CD14-positive monocyte (primary cell): Measurements from ENCODE around the gene KCNMA1. TPM values are rescaled to one million over a fixed set of nuclear protein-coding genes. Genes with fewer than 3 reads are reported as not detected.

ENCODE experiments used
- DNase-seq, 3 donors: peaks; one replicate each; pipeline ENCODE4 v3.0.0-alpha.2; 2011 to 2022
- H2AFZ ChIP-seq: 2 replicates; pipeline ENCODE4 v1.6.0; 2012; ENCODE audit warnings: mild to moderate bottlenecking, low read depth, low read length, inconsistent platforms; ENCODE audit not compliant: insufficient read depth, poor library complexity, severe bottlenecking
- H3K27ac ChIP-seq, 2 donors: 1 replicate in 1 of 2; 2 replicates in 1 of 2; pipeline ENCODE4 v1.5.1; 2012 to 2013; ENCODE audit warnings: low read length in 2 of 2, control low read depth in 1 of 2, inconsistent platforms in 1 of 2, low read depth in 1 of 2, mild to moderate bottlenecking in 1 of 2
- H3K27me3 ChIP-seq, 2 donors: one replicate each; pipeline versions ENCODE4 v1.6.0 to v1.6.1; 2011 to 2013; ENCODE audit warnings: low read length in 2 of 2; ENCODE audit not compliant: control insufficient read depth in 2 of 2, insufficient read depth in 2 of 2
- H3K36me3 ChIP-seq, 2 donors: replicated peaks in 1 of 2; 1 replicate in 1 of 2; 2 replicates in 1 of 2; pipeline versions ENCODE4 v1.5.1 to v1.6.1; 2012 to 2013; ENCODE audit warnings: low read length in 2 of 2, control low read depth in 1 of 2, inconsistent platforms in 1 of 2, mild to moderate bottlenecking in 1 of 2; ENCODE audit not compliant: insufficient read depth in 2 of 2, control insufficient read depth in 1 of 2
- H3K4me1 ChIP-seq, 2 donors: 1 replicate in 1 of 2; 2 replicates in 1 of 2; pipeline versions ENCODE4 v1.5.1 to v1.6.1; 2012 to 2013; ENCODE audit warnings: low read length in 2 of 2, control low read depth in 1 of 2, inconsistent platforms in 1 of 2, mild to moderate bottlenecking in 1 of 2, moderate library complexity in 1 of 2; ENCODE audit not compliant: insufficient read depth in 2 of 2, control insufficient read depth in 1 of 2
- H3K4me2 ChIP-seq: replicated peaks from 2 replicates; pipeline ENCODE3; 2012; ENCODE audit warnings: low read length, moderate library complexity, mild to moderate bottlenecking; ENCODE audit not compliant: poor library complexity, severe bottlenecking; ENCODE audit errors: extremely low read depth
- H3K4me3 ChIP-seq, 3 experiments: fragments of 200-600 bp in 1 of 3; sonication (generic) in 1 of 3; replicated peaks in 1 of 3; 1 replicate in 2 of 3; 2 replicates in 1 of 3; pipeline ENCODE4 v1.5.1; 2011 to 2013; ENCODE audit warnings: low read length in 3 of 3, mild to moderate bottlenecking in 3 of 3, control low read depth in 2 of 3, low read depth in 2 of 3, inconsistent platforms in 1 of 3, moderate library complexity in 1 of 3
- H3K79me2 ChIP-seq: 2 replicates; pipeline ENCODE4 v1.6.0; 2012; ENCODE audit warnings: mild to moderate bottlenecking, control low read depth, inconsistent platforms, low read length, moderate library complexity; ENCODE audit not compliant: insufficient read depth
- H3K9ac ChIP-seq: 2 replicates; pipeline ENCODE4 v1.6.0; 2017; ENCODE audit warnings: low read length, mild to moderate bottlenecking; ENCODE audit not compliant: insufficient read depth, poor library complexity, severe bottlenecking
- H3K9me3 ChIP-seq, 2 donors: replicated peaks in 1 of 2; 1 replicate in 1 of 2; 2 replicates in 1 of 2; pipeline versions ENCODE4 v1.5.1 to v1.6.1; 2012 to 2013; ENCODE audit warnings: low read length in 2 of 2, control low read depth in 1 of 2; ENCODE audit not compliant: control insufficient read depth in 1 of 2, insufficient read depth in 1 of 2
- H4K20me1 ChIP-seq: 2 replicates; pipeline ENCODE4 v1.6.0; 2012; ENCODE audit warnings: mild to moderate bottlenecking, low read length, control low read depth, moderate library complexity; ENCODE audit not compliant: insufficient read depth
- H3K27ac Mint-ChIP-seq, 7 donors: one replicate each; pipeline ENCODE4 v1.8.0; 2020; ENCODE audit warnings: mild to moderate bottlenecking in 7 of 7, mixed read lengths in 7 of 7, moderate library complexity in 6 of 7, inconsistent platforms in 2 of 7
- H3K27me3 Mint-ChIP-seq, 3 donors: one replicate each; pipeline ENCODE4 v1.8.0; 2021 to 2022; ENCODE audit warnings: low read depth in 3 of 3, mild to moderate bottlenecking in 3 of 3, mixed read lengths in 3 of 3, moderate library complexity in 3 of 3, inconsistent platforms in 1 of 3
- H3K36me3 Mint-ChIP-seq, 2 donors: one replicate each; pipeline ENCODE4 v1.8.0; 2020; ENCODE audit warnings: mixed read lengths in 2 of 2, inconsistent platforms in 1 of 2, mild to moderate bottlenecking in 1 of 2
- H3K4me1 Mint-ChIP-seq: one replicate; pipeline ENCODE4 v1.8.0; 2020; ENCODE audit warnings: mild to moderate bottlenecking, mixed read lengths
- H3K4me3 Mint-ChIP-seq, 2 donors: one replicate each; pipeline ENCODE4 v1.8.0; 2020; ENCODE audit warnings: mild to moderate bottlenecking in 2 of 2, mixed read lengths in 2 of 2, moderate library complexity in 1 of 2
- H3K9me3 Mint-ChIP-seq, 7 donors: one replicate each; pipeline ENCODE4 v1.8.0; 2020 to 2022; ENCODE audit warnings: mixed read lengths in 7 of 7, mild to moderate bottlenecking in 6 of 7, moderate library complexity in 6 of 7, inconsistent platforms in 2 of 7
- CTCF ChIP-seq: fragments of 200-600 bp; IDR thresholded peaks from one replicate; pipeline ENCODE4 v1.8.0; 2022; ENCODE audit warnings: antibody characterized with exemption, mild to moderate bottlenecking
- WGBS: methylation state at CpG from one replicate; pipeline ENCODE4 v1.1.5; 2013; ENCODE audit warnings: missing lambda C conversion rate; ENCODE audit not compliant: insufficient coverage; 5-methylcytosine and 5-hydroxymethylcytosine counted together
- intact Hi-C, 2 donors: fragments of 100-400 bp; cut with micrococcal nuclease; formaldehyde crosslinking; loops; one replicate each; pipeline versions ENCODE4 v1.15.0 to v1.15.1; 2023
- polyA plus RNA-seq, 3 donors: library from polyadenylated mRNA; depleted of rRNA in 1 of 3; unstranded in 2 of 3; stranded (reverse) in 1 of 3; fragments of 300-500 nt in 2 of 3; fragments of >200 nt in 1 of 3; fragmentation: Illumina TruSeq in 2 of 3; gene quantifications; 1 replicate in 2 of 3; 2 replicates in 1 of 3; pipeline ENCODE4 v1.2.3, GENCODE V29; 2012 to 2021

KCNMA1 gene
- polyA plus RNA-seq, 3 donors = 0.11 to 1.0 TPM; not detected in 1

DNA sequence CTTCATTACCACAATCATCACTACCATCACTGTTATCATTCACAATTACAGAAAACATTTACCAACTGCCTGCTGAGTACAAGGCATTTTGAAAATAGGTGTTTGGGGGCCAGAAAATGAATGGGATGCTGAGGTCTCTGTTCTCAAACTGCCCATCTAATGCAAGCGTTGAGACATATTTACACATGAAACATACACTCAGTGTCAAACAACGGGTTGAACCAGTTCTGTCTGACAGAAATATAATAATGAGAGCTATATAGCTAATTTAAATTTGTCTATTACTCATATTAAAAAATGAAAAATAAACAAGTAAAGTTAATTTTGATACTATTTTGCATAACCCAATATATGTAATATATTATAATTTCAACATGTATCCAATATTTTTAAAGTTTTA is 303.1 kb downstream of the KCNMA1 start:
- H3K4me1 ChIP-seq = no peaks in the 10 kb centered on the region
- peaks cover 0 to 4% of the 10 kb centered on the region in 2 donors for H3K9me3 ChIP-seq
- H3K4me3 ChIP-seq = no peak overlapping the region
- no peak overlapping the region for H3K27ac ChIP-seq
- H3K27me3 ChIP-seq = peaks cover 0 to 3% of the 10 kb centered on the region in 2 donors
- no CpG with 5 or more reads among the region's 2 CpGs for WGBS
- H3K9ac ChIP-seq = no peak overlapping the region
- no peaks in the 10 kb centered on the region for H3K36me3 ChIP-seq
- H3K4me3 Mint-ChIP-seq = no peak overlapping the region
- H3K79me2 ChIP-seq = no peaks in the 10 kb centered on the region
- intact Hi-C loops = no loop called here
- H3K27me3 Mint-ChIP-seq = peaks cover 5 to 16% (median 5%) of the 10 kb centered on the region in 3 donors
- no peak overlapping the region for H3K4me2 ChIP-seq
- H3K36me3 Mint-ChIP-seq = no peaks in the 10 kb centered on the region
- no peaks in the 10 kb centered on the region for H3K4me1 Mint-ChIP-seq
- no peak for DNase-seq
- no peak overlapping the region for H2AFZ ChIP-seq
- no peak for TF ChIP-seq CTCF
- H3K9me3 Mint-ChIP-seq = peaks cover 0 to 7% (median 4%) of the 10 kb centered on the region in 7 donors
- no peak overlapping the region for H3K27ac Mint-ChIP-seq
- H4K20me1 ChIP-seq = no peaks in the 10 kb centered on the region

DNA sequence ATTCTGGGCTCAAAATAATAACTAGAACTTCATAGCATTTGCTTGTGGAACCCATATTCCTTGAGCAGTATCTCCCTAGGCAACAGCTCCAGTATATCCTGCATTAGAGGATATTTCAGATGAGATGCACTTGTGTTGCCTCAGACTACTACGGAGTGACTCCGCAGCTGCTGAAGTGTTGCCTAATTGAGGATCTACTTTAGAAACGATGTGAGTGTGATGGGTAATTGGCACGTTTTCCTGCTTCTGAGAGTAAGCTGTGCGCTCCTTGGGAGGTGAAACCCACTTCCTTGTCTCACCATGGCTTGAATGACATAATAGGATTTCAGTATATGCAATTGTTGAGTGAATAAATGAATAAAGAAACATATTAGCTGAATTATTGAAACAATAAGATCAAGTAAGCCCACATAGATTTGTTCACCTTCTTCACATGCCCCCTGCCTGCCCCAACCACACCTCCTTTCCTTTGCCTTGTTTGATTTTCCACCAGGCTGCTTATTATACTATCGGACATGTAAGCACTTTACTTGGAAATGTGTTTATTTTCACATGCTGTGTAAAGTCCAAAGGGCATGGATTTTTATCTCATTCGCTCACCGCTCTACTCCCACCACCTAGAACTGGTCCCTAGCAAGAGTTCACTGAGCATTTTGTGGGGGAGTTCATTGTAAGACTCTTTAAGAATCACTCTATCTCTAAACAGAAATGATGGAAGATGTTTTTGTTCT is 303.8 kb downstream of the KCNMA1 start:
- no peak overlapping the region for H3K27ac Mint-ChIP-seq
- H3K36me3 Mint-ChIP-seq = no peaks in the 10 kb centered on the region
- peaks cover 0 to 5% (median 0%) of the 10 kb centered on the region in 7 donors for H3K9me3 Mint-ChIP-seq

More for the DNA sequence above, 303.8 kb downstream of the KCNMA1 start:
- no peaks in the 10 kb centered on the region for H3K4me1 ChIP-seq
- no peak overlapping the region for H3K4me3 Mint-ChIP-seq
- DNase-seq = no peak
- H3K79me2 ChIP-seq = no peaks in the 10 kb centered on the region
- H3K4me1 Mint-ChIP-seq = no peaks in the 10 kb centered on the region
- H3K4me2 ChIP-seq = no peak overlapping the region
- peaks cover 0 to 3% of the 10 kb centered on the region in 2 donors for H3K27me3 ChIP-seq
- no peak overlapping the region for H3K4me3 ChIP-seq
- H3K27me3 Mint-ChIP-seq = peaks cover 5 to 14% (median 5%) of the 10 kb centered on the region in 3 donors
- H4K20me1 ChIP-seq = no peaks in the 10 kb centered on the region
- 80% methylated on average over 1 of the region's 8 CpGs for WGBS
- no peak overlapping the region for H2AFZ ChIP-seq
- no peak overlapping the region for H3K9ac ChIP-seq
- H3K36me3 ChIP-seq = no peaks in the 10 kb centered on the region
- intact Hi-C loops = no loop called here
- no peak for TF ChIP-seq CTCF
- H3K27ac ChIP-seq = no peak overlapping the region
- no peaks in the 10 kb centered on the region for H3K9me3 ChIP-seq
